ENCODE data around the gene UFSP1.

UFSP1 gene

DNA sequence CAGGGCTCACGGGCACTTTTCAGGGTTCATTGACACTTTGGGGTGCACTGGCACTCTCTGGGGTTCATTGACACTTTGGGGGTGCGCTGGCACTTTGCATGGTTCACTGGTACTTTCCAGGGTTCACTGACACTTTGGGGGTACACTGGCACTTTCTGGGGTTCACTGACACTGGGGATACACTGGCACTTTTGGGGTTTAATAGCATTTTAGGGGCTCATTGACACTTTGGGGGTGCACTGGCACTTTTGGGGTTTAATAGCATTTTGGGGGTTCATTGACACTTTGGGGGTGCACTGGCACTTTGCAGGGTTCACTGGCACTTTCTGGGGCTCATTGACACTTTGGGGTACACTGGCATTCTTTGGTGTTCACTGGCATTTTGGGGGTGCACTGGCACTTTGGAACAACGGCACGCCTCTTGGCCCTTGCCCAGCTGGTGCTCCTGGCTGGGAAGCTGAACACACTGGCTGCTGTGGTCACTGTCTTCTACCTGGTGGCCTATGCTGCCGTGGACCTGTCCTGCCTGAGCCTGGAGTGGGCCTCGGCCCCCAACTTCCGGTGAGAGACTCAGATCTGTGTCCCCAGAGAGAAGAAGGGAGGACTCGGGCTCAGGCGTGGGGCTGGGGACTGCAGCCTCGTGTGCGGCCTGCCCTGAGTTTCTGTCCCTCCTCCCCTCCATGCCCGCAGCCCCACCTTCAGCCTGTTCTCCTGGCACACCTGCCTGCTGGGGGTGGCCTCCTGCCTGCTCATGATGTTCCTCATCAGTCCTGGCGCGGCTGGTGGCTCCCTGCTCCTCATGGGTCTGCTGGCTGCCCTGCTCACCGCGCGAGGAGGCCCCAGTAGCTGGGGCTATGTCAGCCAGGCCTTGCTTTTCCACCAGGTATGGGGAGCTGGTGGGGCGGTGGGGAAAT is 28.6 kb downstream of the UFSP1 start:
- no peak overlapping the region for H3K4me3 ChIP-seq (ENCODE audit: insufficient read depth, low read length, poor library complexity, severe bottlenecking)
- H3K27ac ChIP-seq (ENCODE audit: low read depth, low read length), result no peak overlapping the region
- H4K20me1 ChIP-seq (ENCODE audit: low read depth, low read length), result no peaks in the 10 kb centered on the region
- no peak overlapping the region for H3K9ac ChIP-seq (ENCODE audit: low read length)
- no peaks in the 10 kb centered on the region for H3K9me3 ChIP-seq (ENCODE audit: insufficient read depth, low read length)
- H3K9me2 ChIP-seq (replicated peaks; ENCODE audit: insufficient read depth, low read length), result no peaks in the 10 kb centered on the region
- 0 out of 2 replicates have a peak, but pooled peaks cover under 1% of the 10 kb centered on the region for H3K79me2 ChIP-seq (ENCODE audit: insufficient read depth, low read length)
- H3K36me3 ChIP-seq (ENCODE audit: low read length), result no peaks in the 10 kb centered on the region
- H3K27me3 ChIP-seq (ENCODE audit: low read length), result no peaks in the 10 kb centered on the region
- H3K4me2 ChIP-seq (ENCODE audit: low read depth, low read length, poor library complexity, severe bottlenecking), result no peak overlapping the region
- TF ChIP-seq EZH2phosphoT487 (conservative IDR thresholded peaks at IDR 0.05; ENCODE audit: low read length), result no peak
- TF ChIP-seq, protein P1, sequence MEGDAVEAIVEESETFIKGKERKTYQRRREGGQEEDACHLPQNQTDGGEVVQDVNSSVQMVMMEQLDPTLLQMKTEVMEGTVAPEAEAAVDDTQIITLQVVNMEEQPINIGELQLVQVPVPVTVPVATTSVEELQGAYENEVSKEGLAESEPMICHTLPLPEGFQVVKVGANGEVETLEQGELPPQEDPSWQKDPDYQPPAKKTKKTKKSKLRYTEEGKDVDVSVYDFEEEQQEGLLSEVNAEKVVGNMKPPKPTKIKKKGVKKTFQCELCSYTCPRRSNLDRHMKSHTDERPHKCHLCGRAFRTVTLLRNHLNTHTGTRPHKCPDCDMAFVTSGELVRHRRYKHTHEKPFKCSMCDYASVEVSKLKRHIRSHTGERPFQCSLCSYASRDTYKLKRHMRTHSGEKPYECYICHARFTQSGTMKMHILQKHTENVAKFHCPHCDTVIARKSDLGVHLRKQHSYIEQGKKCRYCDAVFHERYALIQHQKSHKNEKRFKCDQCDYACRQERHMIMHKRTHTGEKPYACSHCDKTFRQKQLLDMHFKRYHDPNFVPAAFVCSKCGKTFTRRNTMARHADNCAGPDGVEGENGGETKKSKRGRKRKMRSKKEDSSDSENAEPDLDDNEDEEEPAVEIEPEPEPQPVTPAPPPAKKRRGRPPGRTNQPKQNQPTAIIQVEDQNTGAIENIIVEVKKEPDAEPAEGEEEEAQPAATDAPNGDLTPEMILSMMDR (IDR thresholded peaks at IDR 0.05; ENCODE audit: insufficient read depth, low read length, poor library complexity, severe bottlenecking), result no peak
- H2AFZ ChIP-seq (ENCODE audit: low read depth, low read length, severe bottlenecking), result no peak overlapping the region
- H3F3A ChIP-seq (ENCODE audit: insufficient read depth), result 0 out of 2 replicates have a peak, but pooled peaks cover 8% of the 10 kb centered on the region

DNA sequence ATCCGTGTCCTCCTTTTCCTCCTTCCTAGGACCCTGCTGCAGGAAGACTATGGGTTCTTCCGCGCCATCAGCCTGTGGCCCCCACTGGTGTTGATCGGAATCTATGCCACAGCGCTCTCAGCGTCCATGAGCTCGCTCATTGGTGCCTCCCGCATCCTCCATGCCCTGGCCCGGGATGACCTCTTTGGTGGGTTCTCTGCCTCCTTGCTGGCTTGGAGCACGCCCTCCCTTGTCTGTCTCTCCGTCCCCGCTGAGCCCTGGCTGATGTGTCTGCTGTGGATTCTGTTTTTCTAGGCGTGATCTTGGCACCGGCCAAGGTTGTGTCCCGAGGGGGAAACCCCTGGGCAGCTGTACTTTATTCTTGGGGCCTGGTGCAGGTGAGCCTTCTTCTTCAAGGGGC is 29.7 kb downstream of the UFSP1 start:
- TF ChIP-seq EZH2phosphoT487 (conservative IDR thresholded peaks at IDR 0.05; ENCODE audit: low read length), result no peak
- TF ChIP-seq, protein P1 (IDR thresholded peaks at IDR 0.05; ENCODE audit: insufficient read depth, low read length, poor library complexity, severe bottlenecking), result no peak

DNA sequence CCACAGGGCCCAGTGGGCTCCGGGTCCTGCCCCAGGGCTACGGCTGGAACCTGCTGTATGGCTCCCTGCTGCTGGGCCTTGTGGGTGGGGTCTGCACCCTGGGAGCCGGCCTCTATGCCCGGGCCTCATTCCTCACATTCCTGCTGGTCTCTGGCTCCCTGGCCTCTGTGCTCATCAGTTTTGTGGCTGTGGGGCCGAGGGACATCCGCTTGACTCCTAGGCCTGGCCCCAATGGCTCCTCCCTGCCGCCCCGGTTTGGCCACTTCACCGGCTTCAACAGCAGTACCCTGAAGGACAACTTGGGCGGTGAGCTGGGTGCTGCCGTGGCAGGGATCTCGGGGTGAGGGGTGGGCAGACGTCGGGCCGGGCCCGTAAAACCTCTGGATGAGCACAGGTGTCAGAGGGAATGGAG is 32.6 kb downstream of the UFSP1 start:
- Histone ChIP-seq H3K9me3 (ENCODE audit: insufficient read depth, low read length) (no peaks in the 10 kb centered on the region), H3K36me3 (ENCODE audit: low read length) (no peaks in the 10 kb centered on the region), H3K4me3 (ENCODE audit: insufficient read depth, low read length, poor library complexity, severe bottlenecking) (no peak overlapping the region), H3K27me3 (ENCODE audit: low read length) (no peaks in the 10 kb centered on the region), H3K9ac (ENCODE audit: low read length) (no peak overlapping the region), H4K20me1 (ENCODE audit: low read depth, low read length) (no peaks in the 10 kb centered on the region), H2AFZ (ENCODE audit: low read depth, low read length, severe bottlenecking) (no peak overlapping the region), H3K27ac (ENCODE audit: low read depth, low read length) (no peak overlapping the region), H3K79me2 (ENCODE audit: insufficient read depth, low read length) (peaks cover 21% of the 10 kb centered on the region), H3K9me2 (replicated peaks; ENCODE audit: insufficient read depth, low read length) (no peaks in the 10 kb centered on the region), H3K4me2 (ENCODE audit: low read depth, low read length, poor library complexity, severe bottlenecking) (no peak overlapping the region), H3F3A (ENCODE audit: insufficient read depth) (peaks cover 6% of the 10 kb centered on the region)
- TF ChIP-seq, protein P1 (IDR thresholded peaks at IDR 0.05; ENCODE audit: insufficient read depth, low read length, poor library complexity, severe bottlenecking), result no peak
- no peak for TF ChIP-seq EZH2phosphoT487 (conservative IDR thresholded peaks at IDR 0.05; ENCODE audit: low read length)

More for the DNA sequence above, 29.7 kb downstream of the UFSP1 start:
- no peaks in the 10 kb centered on the region for H3K9me2 ChIP-seq (replicated peaks; ENCODE audit: insufficient read depth, low read length)
- H3K27ac ChIP-seq (ENCODE audit: low read depth, low read length), result no peak overlapping the region
- H3K4me2 ChIP-seq (ENCODE audit: low read depth, low read length, poor library complexity, severe bottlenecking), result no peak overlapping the region
- no peak overlapping the region for H3K4me3 ChIP-seq (ENCODE audit: insufficient read depth, low read length, poor library complexity, severe bottlenecking)
- H3K9me3 ChIP-seq (ENCODE audit: insufficient read depth, low read length), result no peaks in the 10 kb centered on the region
- H3K36me3 ChIP-seq (ENCODE audit: low read length), result no peaks in the 10 kb centered on the region
- H3F3A ChIP-seq (ENCODE audit: insufficient read depth), result 0 out of 2 replicates have a peak, but pooled peaks cover 5% of the 10 kb centered on the region
- peaks cover 6% of the 10 kb centered on the region; the same call in 1 of the 2 replicates for H3K79me2 ChIP-seq (ENCODE audit: insufficient read depth, low read length)
- no peak overlapping the region for H3K9ac ChIP-seq (ENCODE audit: low read length)
- no peaks in the 10 kb centered on the region for H3K27me3 ChIP-seq (ENCODE audit: low read length)
- H2AFZ ChIP-seq (ENCODE audit: low read depth, low read length, severe bottlenecking), result no peak overlapping the region
- H4K20me1 ChIP-seq (ENCODE audit: low read depth, low read length), result no peaks in the 10 kb centered on the region

Data from SU-DHL-6 (cell line).